ENCODE results near the gene ME3. TPM values are rescaled to one million over a fixed set of nuclear protein-coding genes. Genes with fewer than 3 reads are reported as not detected.

ME3 gene
- total RNA-seq, 1 donor from 2014 or later, result 16.7 TPM

GRCh38 chr11:86503131-86503530 lies 169.3 kb downstream of the ME3 start:
- no peak overlapping the region for H3K27ac ChIP-seq (ENCODE audit: low read depth, low read length)
- no peaks in the 10 kb centered on the region for H3K27me3 ChIP-seq (ENCODE audit: control insufficient read depth in 3 of 3, insufficient read depth in 3 of 3, low read length in 3 of 3)
- H3K36me3 ChIP-seq (ENCODE audit: control insufficient read depth in 3 of 3, insufficient read depth in 3 of 3, low read length in 3 of 3), result peaks cover 0 to 7% (median 2%) of the 10 kb centered on the region in 3 donors

GRCh38 chr11:86502137-86502642 lies 170.2 kb downstream of the ME3 start:
- H3K4me1 ChIP-seq (ENCODE audit: control insufficient read depth in 3 of 3, insufficient read depth in 3 of 3, low read length in 3 of 3), result no peaks in the 10 kb centered on the region
- no peak overlapping the region for H3K9ac ChIP-seq (ENCODE audit: low read depth in 1 of 3, low read length in 3 of 3)
- no peaks in the 10 kb centered on the region for H3K27me3 ChIP-seq (ENCODE audit: control insufficient read depth in 3 of 3, insufficient read depth in 3 of 3, low read length in 3 of 3)
- H3K4me3 ChIP-seq (ENCODE audit: low read length in 3 of 3), result no peak overlapping the region
- peaks cover 4 to 12% (median 8%) of the 10 kb centered on the region in 3 donors for H3K36me3 ChIP-seq (ENCODE audit: control insufficient read depth in 3 of 3, insufficient read depth in 3 of 3, low read length in 3 of 3)
- no peak overlapping the region for H3K27ac ChIP-seq (ENCODE audit: low read depth, low read length)
- H3K9me3 ChIP-seq (ENCODE audit: control insufficient read depth in 3 of 3, low read length in 3 of 3), result no peaks in the 10 kb centered on the region

More at GRCh38 chr11:86503131-86503530, 169.3 kb downstream of the ME3 start:
- Histone ChIP-seq H3K9ac (ENCODE audit: low read depth in 1 of 3, low read length in 3 of 3) (no peak overlapping the region), H3K4me3 (ENCODE audit: low read length in 3 of 3) (no peak overlapping the region), H3K4me1 (ENCODE audit: control insufficient read depth in 3 of 3, insufficient read depth in 3 of 3, low read length in 3 of 3) (no peaks in the 10 kb centered on the region), H3K9me3 (ENCODE audit: control insufficient read depth in 3 of 3, low read length in 3 of 3) (no peaks in the 10 kb centered on the region)

- Histone ChIP-seq H3K9me3 (ENCODE audit: control insufficient read depth in 3 of 3, low read length in 3 of 3) (no peaks in the 10 kb centered on the region), H3K9ac (ENCODE audit: low read depth in 1 of 3, low read length in 3 of 3) (no peak overlapping the region), H3K27me3 (ENCODE audit: control insufficient read depth in 3 of 3, insufficient read depth in 3 of 3, low read length in 3 of 3) (no peaks in the 10 kb centered on the region), H3K4me3 (ENCODE audit: low read length in 3 of 3) (no peak overlapping the region), H3K4me1 (ENCODE audit: control insufficient read depth in 3 of 3, insufficient read depth in 3 of 3, low read length in 3 of 3) (no peaks in the 10 kb centered on the region), H3K27ac (ENCODE audit: low read depth, low read length) (no peak overlapping the region), H3K36me3 (ENCODE audit: control insufficient read depth in 3 of 3, insufficient read depth in 3 of 3, low read length in 3 of 3) (peaks cover 4 to 10% (median 8%) of the 10 kb centered on the region in 3 donors)
Measured at GRCh38 chr11:86500500-86501140, 171.8 kb downstream of the ME3 start.

- H3K4me1 ChIP-seq (ENCODE audit: control insufficient read depth in 3 of 3, insufficient read depth in 3 of 3, low read length in 3 of 3), result no peaks in the 10 kb centered on the region
- no peak overlapping the region for H3K4me3 ChIP-seq (ENCODE audit: low read length in 3 of 3)
- H3K27ac ChIP-seq (ENCODE audit: low read depth, low read length), result no peak overlapping the region
- H3K27me3 ChIP-seq (ENCODE audit: control insufficient read depth in 3 of 3, insufficient read depth in 3 of 3, low read length in 3 of 3), result no peaks in the 10 kb centered on the region
- no peak overlapping the region for H3K9ac ChIP-seq (ENCODE audit: low read depth in 1 of 3, low read length in 3 of 3)
- peaks cover 4 to 8% (median 8%) of the 10 kb centered on the region in 3 donors for H3K36me3 ChIP-seq (ENCODE audit: control insufficient read depth in 3 of 3, insufficient read depth in 3 of 3, low read length in 3 of 3)
- no peaks in the 10 kb centered on the region for H3K9me3 ChIP-seq (ENCODE audit: control insufficient read depth in 3 of 3, low read length in 3 of 3)
Measured at GRCh38 chr11:86499723-86500129, 172.7 kb downstream of the ME3 start.

- peaks cover 0 to under 1% (median 0%) of the 10 kb centered on the region in 3 donors for H3K4me1 ChIP-seq (ENCODE audit: control insufficient read depth in 3 of 3, insufficient read depth in 3 of 3, low read length in 3 of 3)
- H3K4me3 ChIP-seq (ENCODE audit: low read length in 3 of 3), result no peak overlapping the region
- H3K27me3 ChIP-seq (ENCODE audit: control insufficient read depth in 3 of 3, insufficient read depth in 3 of 3, low read length in 3 of 3), result no peaks in the 10 kb centered on the region
- H3K36me3 ChIP-seq (ENCODE audit: control insufficient read depth in 3 of 3, insufficient read depth in 3 of 3, low read length in 3 of 3), result peaks cover 4 to 8% (median 8%) of the 10 kb centered on the region in 3 donors
- no peaks in the 10 kb centered on the region for H3K9me3 ChIP-seq (ENCODE audit: control insufficient read depth in 3 of 3, low read length in 3 of 3)
- H3K9ac ChIP-seq (ENCODE audit: low read depth in 1 of 3, low read length in 3 of 3), result no peak overlapping the region
- no peak overlapping the region for H3K27ac ChIP-seq (ENCODE audit: low read depth, low read length)
Measured at GRCh38 chr11:86497836-86498235, 174.6 kb downstream of the ME3 start.

GRCh38 chr11:86497310-86497709 lies 175.1 kb downstream of the ME3 start:
- Histone ChIP-seq H3K36me3 (ENCODE audit: control insufficient read depth in 3 of 3, insufficient read depth in 3 of 3, low read length in 3 of 3) (peaks cover 4 to 8% (median 7%) of the 10 kb centered on the region in 3 donors), H3K27ac (ENCODE audit: low read depth, low read length) (no peak overlapping the region), H3K9me3 (ENCODE audit: control insufficient read depth in 3 of 3, low read length in 3 of 3) (no peaks in the 10 kb centered on the region), H3K9ac (ENCODE audit: low read depth in 1 of 3, low read length in 3 of 3) (no peak overlapping the region), H3K27me3 (ENCODE audit: control insufficient read depth in 3 of 3, insufficient read depth in 3 of 3, low read length in 3 of 3) (no peaks in the 10 kb centered on the region), H3K4me3 (ENCODE audit: low read length in 3 of 3) (no peak overlapping the region), H3K4me1 (ENCODE audit: control insufficient read depth in 3 of 3, insufficient read depth in 3 of 3, low read length in 3 of 3) (peaks cover 0 to 3% (median 0%) of the 10 kb centered on the region in 3 donors)

GRCh38 chr11:86495351-86495750 lies 177.1 kb downstream of the ME3 start:
- no peaks in the 10 kb centered on the region for H3K27me3 ChIP-seq (ENCODE audit: control insufficient read depth in 3 of 3, insufficient read depth in 3 of 3, low read length in 3 of 3)
- peaks cover 4 to 8% (median 6%) of the 10 kb centered on the region in 3 donors for H3K36me3 ChIP-seq (ENCODE audit: control insufficient read depth in 3 of 3, insufficient read depth in 3 of 3, low read length in 3 of 3)
- no peak overlapping the region for H3K9ac ChIP-seq (ENCODE audit: low read depth in 1 of 3, low read length in 3 of 3)
- H3K4me3 ChIP-seq (ENCODE audit: low read length in 3 of 3), result no peak overlapping the region
- no peaks in the 10 kb centered on the region for H3K9me3 ChIP-seq (ENCODE audit: control insufficient read depth in 3 of 3, low read length in 3 of 3)
- H3K27ac ChIP-seq (ENCODE audit: low read depth, low read length), result no peak overlapping the region
- H3K4me1 ChIP-seq (ENCODE audit: control insufficient read depth in 3 of 3, insufficient read depth in 3 of 3, low read length in 3 of 3), result peaks cover 0 to 3% (median 0%) of the 10 kb centered on the region in 3 donors

GRCh38 chr11:86492370-86493010 lies 179.9 kb downstream of the ME3 start:
- Histone ChIP-seq H3K27me3 (ENCODE audit: control insufficient read depth in 3 of 3, insufficient read depth in 3 of 3, low read length in 3 of 3) (no peaks in the 10 kb centered on the region), H3K4me3 (ENCODE audit: low read length in 3 of 3) (no peak overlapping the region), H3K9me3 (ENCODE audit: control insufficient read depth in 3 of 3, low read length in 3 of 3) (no peaks in the 10 kb centered on the region), H3K9ac (ENCODE audit: low read depth in 1 of 3, low read length in 3 of 3) (no peak overlapping the region), H3K4me1 (ENCODE audit: control insufficient read depth in 3 of 3, insufficient read depth in 3 of 3, low read length in 3 of 3) (peaks cover 0 to 3% (median 0%) of the 10 kb centered on the region in 3 donors), H3K36me3 (ENCODE audit: control insufficient read depth in 3 of 3, insufficient read depth in 3 of 3, low read length in 3 of 3) (peaks cover 0 to 2% (median under 1%) of the 10 kb centered on the region in 3 donors), H3K27ac (ENCODE audit: low read depth, low read length) (no peak overlapping the region)

- no peak overlapping the region for H3K4me3 ChIP-seq (ENCODE audit: low read length in 3 of 3)
- H3K9me3 ChIP-seq (ENCODE audit: control insufficient read depth in 3 of 3, low read length in 3 of 3), result no peaks in the 10 kb centered on the region
Measured at GRCh38 chr11:86491027-86491426, 181.4 kb downstream of the ME3 start.

GRCh38 chr11:86490582-86490981 lies 181.8 kb downstream of the ME3 start:
- H3K27me3 ChIP-seq (ENCODE audit: control insufficient read depth in 3 of 3, insufficient read depth in 3 of 3, low read length in 3 of 3), result no peaks in the 10 kb centered on the region
- peaks cover 0 to 3% (median 0%) of the 10 kb centered on the region in 3 donors for H3K4me1 ChIP-seq (ENCODE audit: control insufficient read depth in 3 of 3, insufficient read depth in 3 of 3, low read length in 3 of 3)
- H3K9ac ChIP-seq (ENCODE audit: low read depth in 1 of 3, low read length in 3 of 3), result no peak overlapping the region
- H3K27ac ChIP-seq (ENCODE audit: low read depth, low read length), result no peak overlapping the region
- H3K36me3 ChIP-seq (ENCODE audit: control insufficient read depth in 3 of 3, insufficient read depth in 3 of 3, low read length in 3 of 3), result peaks cover 0 to 6% (median 0%) of the 10 kb centered on the region in 3 donors
- no peaks in the 10 kb centered on the region for H3K9me3 ChIP-seq (ENCODE audit: control insufficient read depth in 3 of 3, low read length in 3 of 3)
- no peak overlapping the region for H3K4me3 ChIP-seq (ENCODE audit: low read length in 3 of 3)

More at GRCh38 chr11:86491027-86491426, 181.4 kb downstream of the ME3 start:
- Histone ChIP-seq H3K27me3 (ENCODE audit: control insufficient read depth in 3 of 3, insufficient read depth in 3 of 3, low read length in 3 of 3) (no peaks in the 10 kb centered on the region), H3K36me3 (ENCODE audit: control insufficient read depth in 3 of 3, insufficient read depth in 3 of 3, low read length in 3 of 3) (peaks cover 0 to 6% (median 0%) of the 10 kb centered on the region in 3 donors), H3K4me1 (ENCODE audit: control insufficient read depth in 3 of 3, insufficient read depth in 3 of 3, low read length in 3 of 3) (peaks cover 0 to 3% (median 0%) of the 10 kb centered on the region in 3 donors), H3K9ac (ENCODE audit: low read depth in 1 of 3, low read length in 3 of 3) (no peak overlapping the region), H3K27ac (ENCODE audit: low read depth, low read length) (no peak overlapping the region)
